ENCODE results near the gene APCDD1.

Gene APCDD1

GRCh38 chr18:10432781-10433180 lies 21.7 kb upstream of the APCDD1 start:
- no peak for DNase-seq

GRCh38 chr18:10436160-10436559 lies 18.3 kb upstream of the APCDD1 start:
- no peak for DNase-seq

GRCh38 chr18:10437837-10438236 lies 16.6 kb upstream of the APCDD1 start:
- no peak for DNase-seq

GRCh38 chr18:10439898-10440297 lies 14.5 kb upstream of the APCDD1 start:
- no peak for DNase-seq

- DNase-seq = no peak
Observed at GRCh38 chr18:10440884-10441283, 13.6 kb upstream of the APCDD1 start.

- DNase-seq = no peak
Observed at GRCh38 chr18:10441472-10441871, 13.0 kb upstream of the APCDD1 start.

GRCh38 chr18:10442551-10442971 lies 11.9 kb upstream of the APCDD1 start:
- DNase-seq = no peak

GRCh38 chr18:10443001-10443400 lies 11.4 kb upstream of the APCDD1 start:
- DNase-seq = no peak

GRCh38 chr18:10444314-10445006 lies 10.0 kb upstream of the APCDD1 start:
- no peak for DNase-seq

GRCh38 chr18:10449396-10449795 lies 5.0 kb upstream of the APCDD1 start:
- no peak for DNase-seq

GRCh38 chr18:10450986-10451385 lies 3.4 kb upstream of the APCDD1 start:
- DNase-seq = no peak

GRCh38 chr18:10453261-10453805 lies 1.1 kb upstream of the APCDD1 start:
- DNase-seq = no peak

- no peak for DNase-seq
Observed at GRCh38 chr18:10454681-10455557, 484 bp downstream of the APCDD1 start.

- DNase-seq = no peak
Observed at GRCh38 chr18:10455726-10456453, 1.5 kb downstream of the APCDD1 start.

- no peak for DNase-seq
Observed at GRCh38 chr18:10456718-10457117, 2.3 kb downstream of the APCDD1 start.

GRCh38 chr18:10457128-10457527 lies 2.7 kb downstream of the APCDD1 start:
- no peak for DNase-seq

- DNase-seq = no peak
Observed at GRCh38 chr18:10457767-10458166, 3.3 kb downstream of the APCDD1 start.

- no peak for DNase-seq
Observed at GRCh38 chr18:10458691-10459090, 4.3 kb downstream of the APCDD1 start.

- DNase-seq = no peak
Observed at GRCh38 chr18:10459587-10459986, 5.2 kb downstream of the APCDD1 start.

GRCh38 chr18:10460414-10461018 lies 6.1 kb downstream of the APCDD1 start:
- DNase-seq = no peak

- DNase-seq = no peak
Observed at GRCh38 chr18:10461989-10462388, 7.6 kb downstream of the APCDD1 start.

GRCh38 chr18:10462597-10462996 lies 8.2 kb downstream of the APCDD1 start:
- no peak for DNase-seq

- DNase-seq = no peak
Observed at GRCh38 chr18:10463096-10463495, 8.7 kb downstream of the APCDD1 start.
